HG02840 (cell line): Measurements from ENCODE around the gene PRR16.
"Not testable (repeated sequence)": the region's sequence is repeated elsewhere in the genome, so short reads cannot be mapped to it uniquely, and the experiment has no call there.

Source experiments
- ATAC-seq: cut with Tn5 transposase; IDR thresholded peaks from one replicate; pipeline ENCODE4 v1.9.1; 2021; ENCODE audit warnings: mild to moderate bottlenecking, moderate library complexity, moderate number of reproducible peaks; ENCODE audit not compliant: unreplicated experiment, low FRiP score

The PRR16 gene

GRCh38 chr5:120463991-120464626 lies at the start of gene PRR16:
PRR16 (plus strand) TSS chr5:120464300.
- no peak for ATAC-seq

- ATAC-seq, result no peak
Observed at GRCh38 chr5:120415985-120416384, 48.1 kb upstream of the PRR16 start.

GRCh38 chr5:120419127-120419526 lies 45.0 kb upstream of the PRR16 start:
- ATAC-seq, result no peak

GRCh38 chr5:120426633-120427275 lies 37.3 kb upstream of the PRR16 start:
- not testable (repeated sequence) for ATAC-seq

- no peak for ATAC-seq
Observed at GRCh38 chr5:120430572-120430971, 33.5 kb upstream of the PRR16 start.

- no peak for ATAC-seq
Observed at GRCh38 chr5:120432861-120433260, 31.2 kb upstream of the PRR16 start.

- ATAC-seq, result no peak
Observed at GRCh38 chr5:120435129-120435528, 29.0 kb upstream of the PRR16 start.

- ATAC-seq, result no peak
Observed at GRCh38 chr5:120436996-120437395, 27.1 kb upstream of the PRR16 start.

GRCh38 chr5:120442694-120443093 lies 21.4 kb upstream of the PRR16 start:
- ATAC-seq, result no peak

GRCh38 chr5:120443607-120444006 lies 20.5 kb upstream of the PRR16 start:
- no peak for ATAC-seq

GRCh38 chr5:120446068-120446492 lies 18.0 kb upstream of the PRR16 start:
- ATAC-seq, result no peak

- no peak for ATAC-seq
Observed at GRCh38 chr5:120446901-120447300, 17.2 kb upstream of the PRR16 start.

GRCh38 chr5:120447706-120448239 lies 16.3 kb upstream of the PRR16 start:
- ATAC-seq, result no peak

- no peak for ATAC-seq
Observed at GRCh38 chr5:120449501-120449900, 14.6 kb upstream of the PRR16 start.

GRCh38 chr5:120450910-120451309 lies 13.2 kb upstream of the PRR16 start:
- no peak for ATAC-seq

- no peak for ATAC-seq
Observed at GRCh38 chr5:120451445-120451844, 12.7 kb upstream of the PRR16 start.

GRCh38 chr5:120452471-120452870 lies 11.6 kb upstream of the PRR16 start:
- no peak for ATAC-seq

GRCh38 chr5:120454094-120454798 lies 9.9 kb upstream of the PRR16 start:
- ATAC-seq, result no peak

- no peak for ATAC-seq
Observed at GRCh38 chr5:120456006-120456405, 8.1 kb upstream of the PRR16 start.

GRCh38 chr5:120457839-120458507 lies 6.1 kb upstream of the PRR16 start:
- ATAC-seq, result peak; percentile 91

- ATAC-seq, result not testable (repeated sequence)
Observed at GRCh38 chr5:120458508-120458847, 5.6 kb upstream of the PRR16 start.
